ENCODE measurements around the gene MCF2L2. TPM values are rescaled to one million over a fixed set of nuclear protein-coding genes. Genes with fewer than 3 reads are reported as not detected.

Gene MCF2L2
- total and polyA plus RNA-seq, 2 donors (not counting 1 experiment from before 2014, with no cell fraction given) = 0.03 to 1.6 TPM

DNA sequence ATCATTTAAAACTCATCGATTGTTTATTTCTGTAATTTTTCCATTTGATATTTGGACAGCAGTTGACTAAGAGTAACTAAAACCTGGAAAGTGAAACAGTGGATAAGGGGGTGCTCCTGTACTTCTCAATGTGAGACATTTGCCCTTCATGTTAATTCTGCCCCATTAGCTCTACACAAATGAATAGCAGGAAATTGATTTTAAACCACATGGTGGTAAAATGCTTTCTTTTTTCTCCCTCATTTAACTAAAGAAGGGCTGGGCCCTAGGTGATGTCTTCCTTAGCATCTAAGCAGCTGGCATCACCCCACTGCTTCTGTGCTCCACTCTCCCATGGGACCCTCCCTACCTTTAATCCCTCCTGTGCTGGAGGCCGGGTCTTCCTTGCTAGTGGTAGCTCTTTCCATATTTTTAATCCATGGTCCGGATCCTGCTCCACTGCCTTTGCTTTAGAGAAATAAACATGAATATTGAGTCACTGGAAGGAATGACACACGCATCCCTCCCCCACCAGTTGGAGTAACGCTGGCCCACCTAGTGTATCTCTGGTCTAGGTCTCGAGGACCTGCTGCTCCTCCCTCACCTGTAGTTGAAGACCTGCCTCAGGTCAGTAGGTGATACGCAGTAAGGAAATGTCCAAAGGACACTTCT is 235.6 kb downstream of the MCF2L2 start:
- no peaks in the 10 kb centered on the region for H4K20me1 ChIP-seq (ENCODE audit: control insufficient read depth, insufficient read depth, low read length, poor library complexity, severe bottlenecking)
- H3K9ac ChIP-seq (ENCODE audit: low read length) = no peak overlapping the region
- intact Hi-C loops (cut with micrococcal nuclease) = no loop called here
- no peak overlapping the region for H3K27ac Mint-ChIP-seq
- no peak overlapping the region for H3K4me2 ChIP-seq (replicated peaks; ENCODE audit: low read depth, low read length, poor library complexity, severe bottlenecking)
- H3K9me3 Mint-ChIP-seq (ENCODE audit: insufficient read depth) = no peaks in the 10 kb centered on the region
- H3K27ac ChIP-seq (ENCODE audit: low read length in 2 of 2) = no peak overlapping the region
- DNase-seq (no peak), ATAC-seq (ENCODE audit: low read depth) (no peak)
- no peak overlapping the region for H2AFZ ChIP-seq (ENCODE audit: insufficient read depth, low read depth, low read length, poor library complexity, severe bottlenecking)
- H3K27me3 Mint-ChIP-seq = peaks cover 61% of the 10 kb centered on the region
- WGBS (ENCODE audit: insufficient coverage) = 92% methylated on average over 5 of the region's 7 CpGs
- H3K79me2 ChIP-seq (ENCODE audit: control insufficient read depth, insufficient read depth, low read length) = no peaks in the 10 kb centered on the region
- H3K4me3 ChIP-seq (ENCODE audit: control extremely low read depth in 1 of 5, extremely low read depth in 1 of 5, insufficient read depth in 1 of 5, low read depth in 2 of 5, low read length in 4 of 5) = no peak overlapping the region
- TF ChIP-seq, protein P1, sequence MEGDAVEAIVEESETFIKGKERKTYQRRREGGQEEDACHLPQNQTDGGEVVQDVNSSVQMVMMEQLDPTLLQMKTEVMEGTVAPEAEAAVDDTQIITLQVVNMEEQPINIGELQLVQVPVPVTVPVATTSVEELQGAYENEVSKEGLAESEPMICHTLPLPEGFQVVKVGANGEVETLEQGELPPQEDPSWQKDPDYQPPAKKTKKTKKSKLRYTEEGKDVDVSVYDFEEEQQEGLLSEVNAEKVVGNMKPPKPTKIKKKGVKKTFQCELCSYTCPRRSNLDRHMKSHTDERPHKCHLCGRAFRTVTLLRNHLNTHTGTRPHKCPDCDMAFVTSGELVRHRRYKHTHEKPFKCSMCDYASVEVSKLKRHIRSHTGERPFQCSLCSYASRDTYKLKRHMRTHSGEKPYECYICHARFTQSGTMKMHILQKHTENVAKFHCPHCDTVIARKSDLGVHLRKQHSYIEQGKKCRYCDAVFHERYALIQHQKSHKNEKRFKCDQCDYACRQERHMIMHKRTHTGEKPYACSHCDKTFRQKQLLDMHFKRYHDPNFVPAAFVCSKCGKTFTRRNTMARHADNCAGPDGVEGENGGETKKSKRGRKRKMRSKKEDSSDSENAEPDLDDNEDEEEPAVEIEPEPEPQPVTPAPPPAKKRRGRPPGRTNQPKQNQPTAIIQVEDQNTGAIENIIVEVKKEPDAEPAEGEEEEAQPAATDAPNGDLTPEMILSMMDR (IDR thresholded peaks at IDR 0.05) = no peak
- no peak for TF ChIP-seq EZH2 (IDR thresholded peaks at IDR 0.05; ENCODE audit: borderline replicate concordance, insufficient read depth, low read depth, low read length, poor library complexity, severe bottlenecking)
- H3K36me3 ChIP-seq (replicated peaks in 1 of 2; ENCODE audit: control extremely low read depth in 1 of 2, control insufficient read depth in 1 of 2, extremely low read depth in 1 of 2, insufficient read depth in 2 of 2, low read length in 1 of 2) = no peaks in the 10 kb centered on the region
- no peaks in the 10 kb centered on the region for H3K4me1 Mint-ChIP-seq
- H3K4me3 Mint-ChIP-seq = no peak overlapping the region
- no peaks in the 10 kb centered on the region for H3K9me3 ChIP-seq (ENCODE audit: control extremely low read depth in 1 of 3, control insufficient read depth in 2 of 3, insufficient read depth in 1 of 3, low read length in 2 of 3)
- CTCF ChIA-PET = interaction anchor here (1.3 kb wide), 1 partner anchor 8 kb away, joined by 3 read pairs; no protein-coding TSS in a partner anchor
- POLR2A ChIA-PET = no interaction called here
- H3K27me3 ChIP-seq (replicated peaks in 1 of 4; ENCODE audit: control extremely low read depth in 1 of 4, control insufficient read depth in 3 of 4, insufficient read depth in 4 of 4, low read length in 3 of 4) = peaks cover 0 to 52% (median 12%) of the 10 kb centered on the region in 4 experiments
- H3K4me1 ChIP-seq (ENCODE audit: control insufficient read depth in 2 of 2, insufficient read depth in 2 of 2, low read length in 2 of 2) = no peaks in the 10 kb centered on the region

DNA sequence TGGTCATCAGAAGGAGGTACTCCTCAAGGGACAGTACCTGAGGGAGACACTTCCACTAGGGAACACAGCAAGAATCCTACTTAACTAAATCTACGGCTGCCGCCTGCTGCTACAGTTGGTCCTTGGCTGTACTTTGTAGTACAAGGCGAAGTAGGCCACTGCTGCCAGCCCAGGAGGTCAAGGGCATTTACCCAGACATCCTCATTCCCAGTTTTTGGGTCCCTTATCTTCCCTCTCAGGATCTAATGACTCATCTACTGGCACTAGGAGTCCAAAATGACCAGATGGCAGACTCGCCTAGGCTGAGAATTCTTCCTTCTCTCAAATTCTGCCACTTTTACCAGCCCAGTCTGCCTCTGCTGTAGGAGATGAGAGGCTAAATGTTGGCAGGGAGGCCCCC is 238.8 kb downstream of the MCF2L2 start:
- H3K9me3 ChIP-seq (ENCODE audit: control extremely low read depth in 1 of 3, control insufficient read depth in 2 of 3, insufficient read depth in 1 of 3, low read length in 2 of 3) = no peaks in the 10 kb centered on the region
- Mint-ChIP-seq H3K9me3 (ENCODE audit: insufficient read depth) (no peaks in the 10 kb centered on the region), H3K4me3 (no peak overlapping the region), H3K27me3 (peaks cover 57% of the 10 kb centered on the region), H3K27ac (no peak overlapping the region), H3K4me1 (peaks cover 4% of the 10 kb centered on the region)
- no peak for ATAC-seq (ENCODE audit: low read depth)
- no peak overlapping the region for H3K27ac ChIP-seq (ENCODE audit: low read length in 2 of 2)
- H3K4me2 ChIP-seq (replicated peaks; ENCODE audit: low read depth, low read length, poor library complexity, severe bottlenecking) = no peak overlapping the region
- H3K36me3 ChIP-seq (replicated peaks in 1 of 2; ENCODE audit: control extremely low read depth in 1 of 2, control insufficient read depth in 1 of 2, extremely low read depth in 1 of 2, insufficient read depth in 2 of 2, low read length in 1 of 2) = no peaks in the 10 kb centered on the region
- H4K20me1 ChIP-seq (ENCODE audit: control insufficient read depth, insufficient read depth, low read length, poor library complexity, severe bottlenecking) = no peaks in the 10 kb centered on the region
- intact Hi-C loops (cut with micrococcal nuclease) = loop anchor here (1.0 kb wide), 1 partner anchor 67 kb away; no protein-coding TSS in a partner anchor
- ChIA-PET CTCF (interaction anchor here (2.2 kb wide), 1 partner anchor 67 kb away, joined by 9 read pairs; no protein-coding TSS in a partner anchor), POLR2A (no interaction called here)
- no peak overlapping the region for H2AFZ ChIP-seq (ENCODE audit: insufficient read depth, low read depth, low read length, poor library complexity, severe bottlenecking)
- peaks cover 0 to 2% of the 10 kb centered on the region in 2 donors for H3K4me1 ChIP-seq (ENCODE audit: control insufficient read depth in 2 of 2, insufficient read depth in 2 of 2, low read length in 2 of 2)
- no peak for TF ChIP-seq EZH2 (IDR thresholded peaks at IDR 0.05; ENCODE audit: borderline replicate concordance, insufficient read depth, low read depth, low read length, poor library complexity, severe bottlenecking)
- TF ChIP-seq, protein P1 (IDR thresholded peaks at IDR 0.05) = no peak
- H3K27me3 ChIP-seq (replicated peaks in 1 of 4; ENCODE audit: control extremely low read depth in 1 of 4, control insufficient read depth in 3 of 4, insufficient read depth in 4 of 4, low read length in 3 of 4) = peaks cover 0 to 57% (median 13%) of the 10 kb centered on the region in 4 experiments
- WGBS (ENCODE audit: insufficient coverage) = 96% methylated on average over 3 of the region's 4 CpGs
- no peaks in the 10 kb centered on the region for H3K79me2 ChIP-seq (ENCODE audit: control insufficient read depth, insufficient read depth, low read length)
- no peak overlapping the region for H3K4me3 ChIP-seq (ENCODE audit: control extremely low read depth in 1 of 5, extremely low read depth in 1 of 5, insufficient read depth in 1 of 5, low read depth in 2 of 5, low read length in 4 of 5)
- H3K9ac ChIP-seq (ENCODE audit: low read length) = no peak overlapping the region
- no peak for DNase-seq

All from B cell (primary cell).